IMR-90 (cell line): ENCODE measurements around the gene MYCBP. TPM values are rescaled to one million over a fixed set of nuclear protein-coding genes. Genes with fewer than 3 reads are reported as not detected.

Source experiments
- ATAC-seq: fragments of 200-7000 bp; cut with Tn5 transposase; 2 replicates; pipeline ENCODE4 v1.9.1; 2020; ENCODE audit warnings: low read depth, mild to moderate bottlenecking, moderate library complexity
- BruUV-seq: library from RNA; stranded (reverse); fragments of 400-500 nt; replicated peaks from 2 replicates; lab custom pipeline; 2021; lab: Mats Ljungman, UMichigan
- CTCF ChIA-PET: fragments of 300-600 bp; formaldehyde crosslinking; extraction: SDS; loops from one replicate; lab custom pipeline; 2021; ENCODE audit warnings: antibody characterized with exemption; lab: Yijun Ruan, JAX
- POLR2A ChIA-PET: fragments of 300-600 bp; sonication (Branson Sonifier 250); formaldehyde crosslinking; loops from one replicate; lab custom pipeline; 2022; ENCODE audit warnings: antibody characterized with exemption; ENCODE audit not compliant: unreplicated experiment; lab: Charles Lee
- DNase-seq: peaks from one replicate; pipeline ENCODE4 v3.0.0; 2013
- H2AFZ ChIP-seq: replicated peaks from 2 replicates; pipeline ENCODE3; 2013; ENCODE audit warnings: low read length, mild to moderate bottlenecking; ENCODE audit not compliant: poor library complexity
- H2AK5ac ChIP-seq: 2 replicates; pipeline ENCODE4 v1.6.1; 2013; ENCODE audit warnings: low read depth, low read length, inconsistent platforms
- H2AK9ac ChIP-seq: replicated peaks from 2 replicates; pipeline ENCODE3; 2013; ENCODE audit warnings: mild to moderate bottlenecking, low read depth, low read length, moderate library complexity; ENCODE audit not compliant: poor library complexity
- H2BK120ac ChIP-seq: 2 replicates; pipeline ENCODE4 v1.6.1; 2013; ENCODE audit warnings: low read depth, low read length, inconsistent platforms
- H2BK15ac ChIP-seq: 3 replicates; pipeline ENCODE4 v1.6.1; 2013; ENCODE audit warnings: low read depth, low read length, inconsistent platforms
- H2BK20ac ChIP-seq: 2 replicates; pipeline ENCODE4 v1.6.1; 2013; ENCODE audit warnings: low read depth, mild to moderate bottlenecking, inconsistent platforms, low read length, moderate library complexity
- H2BK5ac ChIP-seq: 2 replicates; pipeline ENCODE4 v1.6.1; 2013; ENCODE audit warnings: mild to moderate bottlenecking, low read depth, low read length, inconsistent platforms; ENCODE audit not compliant: poor library complexity, severe bottlenecking
- H3K14ac ChIP-seq: replicated peaks from 2 replicates; pipeline ENCODE4 v1.6.1; 2013; ENCODE audit warnings: low read depth, low read length, inconsistent platforms
- H3K18ac ChIP-seq: 2 replicates; pipeline ENCODE4 v1.6.1; 2013; ENCODE audit warnings: low read depth, low read length, control low read depth
- H3K23ac ChIP-seq: 2 replicates; pipeline ENCODE4 v1.6.1; 2013; ENCODE audit warnings: low read depth, low read length, inconsistent platforms
- H3K27ac ChIP-seq: 2 replicates; pipeline ENCODE4 v1.5.1; 2013; ENCODE audit warnings: mild to moderate bottlenecking, control low read depth, low read length; ENCODE audit not compliant: insufficient read depth
- H3K27me3 ChIP-seq: 2 replicates; pipeline ENCODE4 v1.6.1; 2013; ENCODE audit warnings: low read length; ENCODE audit not compliant: control insufficient read depth, insufficient read depth
- H3K36me3 ChIP-seq: 2 replicates; pipeline ENCODE4 v1.6.1; 2013; ENCODE audit warnings: low read length, mixed read lengths; ENCODE audit not compliant: control insufficient read depth, insufficient read depth
- H3K4ac ChIP-seq: 2 replicates; pipeline ENCODE4 v1.6.1; 2013; ENCODE audit warnings: low read depth, low read length, inconsistent platforms
- H3K4me1 ChIP-seq: 2 replicates; pipeline ENCODE4 v1.6.1; 2013; ENCODE audit warnings: low read length, mixed read lengths; ENCODE audit not compliant: control insufficient read depth, insufficient read depth
- H3K4me2 ChIP-seq: 2 replicates; pipeline ENCODE4 v1.6.1; 2013; ENCODE audit warnings: low read depth, mild to moderate bottlenecking, control low read depth, low read length, moderate library complexity
- H3K4me3 ChIP-seq: 2 replicates; pipeline ENCODE4 v1.5.1; 2013; ENCODE audit warnings: low read depth, mild to moderate bottlenecking, control low read depth, low read length, moderate library complexity; ENCODE audit not compliant: insufficient read depth
- H3K56ac ChIP-seq: 2 replicates; pipeline ENCODE4 v1.6.1; 2013; ENCODE audit warnings: low read length, inconsistent platforms; ENCODE audit not compliant: insufficient read depth; ENCODE audit errors: extremely low read depth
- H3K79me1 ChIP-seq, 2 experiments: 2 replicates each; pipeline ENCODE4 v1.6.1; 2013; ENCODE audit warnings: low read length in 2 of 2, inconsistent platforms in 1 of 2, low read depth in 1 of 2
- H3K9ac ChIP-seq: 2 replicates; pipeline ENCODE4 v1.6.1; 2013; ENCODE audit warnings: low read depth, low read length, control low read depth
- H3K9me1 ChIP-seq: 2 replicates; pipeline ENCODE4 v1.6.1; 2013; ENCODE audit warnings: low read length, inconsistent platforms; ENCODE audit not compliant: insufficient read depth
- H3K9me3 ChIP-seq: 2 replicates; pipeline ENCODE4 v1.6.1; 2013; ENCODE audit warnings: low read length; ENCODE audit not compliant: control insufficient read depth, insufficient read depth
- H4K20me1 ChIP-seq: 2 replicates; pipeline ENCODE4 v1.6.1; 2013; ENCODE audit warnings: low read length, inconsistent platforms; ENCODE audit not compliant: insufficient read depth
- H4K5ac ChIP-seq: 2 replicates; pipeline ENCODE4 v1.6.1; 2013; ENCODE audit warnings: mild to moderate bottlenecking, low read depth, low read length, control low read depth
- H4K8ac ChIP-seq, 2 experiments: 2 replicates each; pipeline ENCODE4 v1.6.1; 2013; ENCODE audit warnings: low read depth in 2 of 2, low read length in 2 of 2, control low read depth in 1 of 2, inconsistent platforms in 1 of 2
- H4K91ac ChIP-seq: 2 replicates; pipeline ENCODE4 v1.6.1; 2013; ENCODE audit warnings: low read depth, low read length, inconsistent platforms; ENCODE audit not compliant: insufficient read depth
- BHLHE40 ChIP-seq: fragments of 150-350 bp; IDR thresholded peaks from 2 replicates; pipeline ENCODE4 v1.6.1; 2016; ENCODE audit warnings: mild to moderate bottlenecking, low read depth, low read length
- CEBPB ChIP-seq: IDR thresholded peaks from 2 replicates; pipeline ENCODE4 v1.6.1; 2012; ENCODE audit warnings: low read depth, low read length, improper control_type of control experiment
- CHD1 ChIP-seq: IDR thresholded peaks from 2 replicates; pipeline ENCODE4 v1.6.1; 2012; ENCODE audit warnings: low read depth, low read length, improper control_type of control experiment
- FOS ChIP-seq: fragments of 150-350 bp; IDR thresholded peaks from 2 replicates; pipeline ENCODE4 v1.6.1; 2016; ENCODE audit warnings: low read depth, low read length
- MAFK ChIP-seq: IDR thresholded peaks from 2 replicates; pipeline ENCODE4 v1.6.1; 2012; ENCODE audit warnings: low read depth, low read length, improper control_type of control experiment
- MAZ ChIP-seq: IDR thresholded peaks from 2 replicates; pipeline ENCODE4 v1.6.1; 2012; ENCODE audit warnings: low read depth, mild to moderate bottlenecking, low read length, improper control_type of control experiment, moderate library complexity, borderline replicate concordance
- NFE2L2 ChIP-seq: fragments of 150-350 bp; IDR thresholded peaks from 2 replicates; pipeline ENCODE4 v1.6.1; 2016; ENCODE audit warnings: low read depth, mild to moderate bottlenecking, low read length
- POLR2A ChIP-seq: IDR thresholded peaks from 2 replicates; pipeline ENCODE4 v1.6.1; 2012; ENCODE audit warnings: mild to moderate bottlenecking, low read depth, low read length
- RAD21 ChIP-seq: IDR thresholded peaks from 2 replicates; pipeline ENCODE4 v1.6.1; 2012; ENCODE audit warnings: low read length, improper control_type of control experiment
- RCOR1 ChIP-seq: IDR thresholded peaks from 2 replicates; pipeline ENCODE4 v1.6.1; 2012; ENCODE audit warnings: mild to moderate bottlenecking, low read length, improper control_type of control experiment; ENCODE audit not compliant: insufficient replicate concordance
- RFX5 ChIP-seq: IDR thresholded peaks from 2 replicates; pipeline ENCODE4 v1.8.0; 2012; ENCODE audit warnings: low read depth, mild to moderate bottlenecking, low read length, moderate library complexity
- SMC3 ChIP-seq: fragments of 150-350 bp; IDR thresholded peaks from 2 replicates; pipeline ENCODE4 v1.6.1; 2016; ENCODE audit warnings: low read depth, mild to moderate bottlenecking, antibody characterized with exemption, low read length, moderate library complexity
- WGBS, 2 experiments: methylation state at CpG; one replicate each; pipeline versions ENCODE4 v1.1.5 to v1.1.7; 2013; ENCODE audit warnings: missing lambda C conversion rate in 2 of 2; ENCODE audit not compliant: insufficient read length in 1 of 2; ENCODE audit errors: extremely low coverage in 2 of 2; 5-methylcytosine and 5-hydroxymethylcytosine counted together
- dilution Hi-C: fragments of 300-500 bp; cut with HindIII; formaldehyde crosslinking; loops from one replicate; pipeline ENCODE4 v1.14.3; 2018; ENCODE audit warnings: low sequenced_read_pairs; ENCODE audit not compliant: unreplicated experiment
- in situ Hi-C: fragments of 300-500 bp; cut with MboI; formaldehyde crosslinking; loops from 3 replicates; pipeline ENCODE4 v1.14.3; 2019; ENCODE audit warnings: low sequenced_read_pairs, inconsistent platforms, mixed read lengths
- intact Hi-C: fragments of 100-400 bp; cut with micrococcal nuclease; formaldehyde crosslinking; loops from 2 replicates; pipeline ENCODE4 v1.10.0; 2022
- polyA plus RNA-seq, 3 experiments: library from polyadenylated mRNA; depleted of rRNA; stranded (reverse); fragments of >200 nt; gene quantifications; 2 replicates each; pipeline ENCODE4 v1.2.3, GENCODE V29; 2012; ENCODE audit warnings: low replicate concordance in 1 of 3
- total RNA-seq: library from RNA; depleted of rRNA; stranded (reverse); fragments of >200 nt; gene quantifications from 2 replicates; pipeline ENCODE4 v1.2.3, GENCODE V29; 2012
- TF ChIP-seq, protein P1 (sequence below): conservative IDR thresholded peaks from 2 replicates; pipeline ENCODE4 v1.5.1; 2012; ENCODE audit warnings: mild to moderate bottlenecking, low read depth, low read length, improper control_type of control experiment
- TF ChIP-seq, protein P2 (sequence below): fragments of 150-350 bp; IDR thresholded peaks from 2 replicates; pipeline ENCODE4 v1.6.1; 2016; ENCODE audit warnings: low read depth, mild to moderate bottlenecking, low read length, moderate library complexity, borderline replicate concordance

The MYCBP gene
- total and polyA plus RNA-seq, 2 of the 4 experiments (the other 2 are of a cell fraction): 9.9 to 11.9 TPM

DNA sequence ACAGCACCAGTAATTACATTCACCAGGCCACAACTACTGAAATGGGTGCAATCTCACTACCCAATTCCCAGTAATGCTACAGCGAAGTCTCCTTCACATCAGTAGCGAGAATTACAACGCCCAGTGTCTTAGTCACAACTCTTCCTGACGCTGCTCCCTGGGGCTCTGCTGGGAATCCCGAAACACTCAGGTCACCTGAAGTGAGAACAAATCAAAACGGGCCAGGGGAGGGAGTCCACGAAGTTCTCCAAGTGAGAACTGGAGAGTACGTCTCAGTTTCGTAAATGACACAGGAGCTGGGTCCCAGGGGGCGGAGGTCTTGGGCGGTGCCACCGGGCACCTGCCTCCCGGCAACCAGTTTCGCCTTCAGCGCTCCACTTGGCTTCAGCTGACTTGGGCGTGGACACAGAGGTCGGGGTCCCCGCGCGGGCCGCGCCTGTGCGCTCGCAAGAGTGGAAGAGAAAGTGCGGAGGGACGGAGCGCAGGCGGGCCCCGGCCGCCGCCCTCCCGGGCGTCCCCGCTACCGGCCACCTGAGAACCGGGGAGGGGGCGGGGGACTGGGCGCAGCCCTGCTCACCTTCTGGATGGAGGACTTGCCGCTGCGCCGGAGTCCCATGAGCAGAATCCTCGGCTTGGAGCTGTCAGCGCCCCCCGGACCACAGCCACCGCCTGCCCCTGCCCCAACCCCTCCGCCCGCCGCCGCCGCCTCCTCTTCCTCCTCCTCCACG is 14.2 kb downstream of the MYCBP start (continued):
- no peak for TF ChIP-seq MAZ
- no peak for TF ChIP-seq FOS
- TF ChIP-seq RFX5: no peak

DNA sequence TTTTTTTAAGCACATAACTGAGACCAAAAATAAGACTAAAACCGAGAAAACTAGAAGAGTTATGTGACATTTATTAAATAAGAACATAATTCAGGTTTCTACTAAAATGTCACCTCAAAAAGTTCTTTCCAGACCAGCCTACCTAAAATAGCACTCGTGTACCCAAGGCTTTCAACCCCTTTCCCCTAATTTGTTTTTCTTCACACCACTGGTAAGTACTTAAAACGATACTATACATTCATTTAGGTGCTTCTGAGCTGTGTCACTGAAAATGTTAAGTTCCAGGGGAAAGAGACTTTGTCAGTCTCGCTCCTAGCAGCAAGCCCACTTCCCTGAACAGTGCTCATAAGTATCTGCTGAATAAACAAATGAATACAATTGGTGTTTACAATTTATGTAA is 20.4 kb downstream of the MYCBP start:
- H3K4me2 ChIP-seq: no peak overlapping the region
- no peaks in the 10 kb centered on the region for H3K4me1 ChIP-seq
- H3K18ac ChIP-seq: no peak overlapping the region
- H3K4me3 ChIP-seq: no peak overlapping the region
- H3K4ac ChIP-seq: no peak overlapping the region
- H3K14ac ChIP-seq: no peak overlapping the region
- no TSS peak for BruUV-seq
- no peak overlapping the region for H4K91ac ChIP-seq
- no peak overlapping the region for H2BK15ac ChIP-seq
- CTCF ChIA-PET: no interaction called here
- no peaks in the 10 kb centered on the region for H3K27me3 ChIP-seq
- no peak overlapping the region for H3K9ac ChIP-seq
- dilution Hi-C loops: no loop called here
- no peak overlapping the region for H2BK5ac ChIP-seq
- H4K20me1 ChIP-seq: no peaks in the 10 kb centered on the region; the same call in 1 of the 2 replicates
- intact Hi-C loops: no loop called here
- no peak overlapping the region for H3K27ac ChIP-seq
- no peaks in the 10 kb centered on the region for H3K9me1 ChIP-seq
- peaks cover 18 to 31% of the 10 kb centered on the region in 2 experiments for H3K79me1 ChIP-seq
- H2AK9ac ChIP-seq: no peak overlapping the region
- no peak overlapping the region for H2AK5ac ChIP-seq
- H4K5ac ChIP-seq: no peak overlapping the region
- WGBS, 2 experiments: no CpG with 5 or more reads among the region's 4 CpGs
- no peak overlapping the region for H3K23ac ChIP-seq
- ATAC-seq (no peak), DNase-seq (no peak)
- H3K9me3 ChIP-seq: no peaks in the 10 kb centered on the region
- H2BK20ac ChIP-seq: no peak overlapping the region
- no peak overlapping the region for H4K8ac ChIP-seq
- H3K56ac ChIP-seq: no peak overlapping the region
- in situ Hi-C loops: loop anchor here (25.0 kb wide), 1 partner anchor 685 kb away; no protein-coding TSS in a partner anchor
- H2BK120ac ChIP-seq: no peak overlapping the region
- POLR2A ChIA-PET: no interaction called here
- H3K36me3 ChIP-seq: peaks cover 28% of the 10 kb centered on the region
- no peak overlapping the region for H2AFZ ChIP-seq
- TF ChIP-seq, protein P1, sequence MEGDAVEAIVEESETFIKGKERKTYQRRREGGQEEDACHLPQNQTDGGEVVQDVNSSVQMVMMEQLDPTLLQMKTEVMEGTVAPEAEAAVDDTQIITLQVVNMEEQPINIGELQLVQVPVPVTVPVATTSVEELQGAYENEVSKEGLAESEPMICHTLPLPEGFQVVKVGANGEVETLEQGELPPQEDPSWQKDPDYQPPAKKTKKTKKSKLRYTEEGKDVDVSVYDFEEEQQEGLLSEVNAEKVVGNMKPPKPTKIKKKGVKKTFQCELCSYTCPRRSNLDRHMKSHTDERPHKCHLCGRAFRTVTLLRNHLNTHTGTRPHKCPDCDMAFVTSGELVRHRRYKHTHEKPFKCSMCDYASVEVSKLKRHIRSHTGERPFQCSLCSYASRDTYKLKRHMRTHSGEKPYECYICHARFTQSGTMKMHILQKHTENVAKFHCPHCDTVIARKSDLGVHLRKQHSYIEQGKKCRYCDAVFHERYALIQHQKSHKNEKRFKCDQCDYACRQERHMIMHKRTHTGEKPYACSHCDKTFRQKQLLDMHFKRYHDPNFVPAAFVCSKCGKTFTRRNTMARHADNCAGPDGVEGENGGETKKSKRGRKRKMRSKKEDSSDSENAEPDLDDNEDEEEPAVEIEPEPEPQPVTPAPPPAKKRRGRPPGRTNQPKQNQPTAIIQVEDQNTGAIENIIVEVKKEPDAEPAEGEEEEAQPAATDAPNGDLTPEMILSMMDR: no peak
- TF ChIP-seq CHD1 (no peak), MAZ (no peak), CEBPB (no peak), MAFK (no peak), RAD21 (no peak), NFE2L2 (no peak), BHLHE40 (no peak), FOS (no peak), RCOR1 (no peak), POLR2A (no peak), SMC3 (no peak), RFX5 (no peak)
- TF ChIP-seq, protein P2, sequence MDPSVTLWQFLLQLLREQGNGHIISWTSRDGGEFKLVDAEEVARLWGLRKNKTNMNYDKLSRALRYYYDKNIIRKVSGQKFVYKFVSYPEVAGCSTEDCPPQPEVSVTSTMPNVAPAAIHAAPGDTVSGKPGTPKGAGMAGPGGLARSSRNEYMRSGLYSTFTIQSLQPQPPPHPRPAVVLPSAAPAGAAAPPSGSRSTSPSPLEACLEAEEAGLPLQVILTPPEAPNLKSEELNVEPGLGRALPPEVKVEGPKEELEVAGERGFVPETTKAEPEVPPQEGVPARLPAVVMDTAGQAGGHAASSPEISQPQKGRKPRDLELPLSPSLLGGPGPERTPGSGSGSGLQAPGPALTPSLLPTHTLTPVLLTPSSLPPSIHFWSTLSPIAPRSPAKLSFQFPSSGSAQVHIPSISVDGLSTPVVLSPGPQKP: no peak
